IMR-90 (cell line): ENCODE data around the gene DLEU7. TPM values are rescaled to one million over a fixed set of nuclear protein-coding genes. Genes with fewer than 3 reads are reported as not detected.

Source experiments
- ATAC-seq: fragments of 200-7000 bp; cut with Tn5 transposase; 2 replicates; pipeline ENCODE4 v1.9.1; 2020; ENCODE audit warnings: low read depth, mild to moderate bottlenecking, moderate library complexity
- BruUV-seq: library from RNA; stranded (reverse); fragments of 400-500 nt; replicated peaks from 2 replicates; lab custom pipeline; 2021; lab: Mats Ljungman, UMichigan
- CTCF ChIA-PET: fragments of 300-600 bp; formaldehyde crosslinking; extraction: SDS; loops from one replicate; lab custom pipeline; 2021; ENCODE audit warnings: antibody characterized with exemption; lab: Yijun Ruan, JAX
- POLR2A ChIA-PET: fragments of 300-600 bp; sonication (Branson Sonifier 250); formaldehyde crosslinking; loops from one replicate; lab custom pipeline; 2022; ENCODE audit warnings: antibody characterized with exemption; ENCODE audit not compliant: unreplicated experiment; lab: Charles Lee
- DNase-seq: peaks from one replicate; pipeline ENCODE4 v3.0.0; 2013
- H2AFZ ChIP-seq: replicated peaks from 2 replicates; pipeline ENCODE3; 2013; ENCODE audit warnings: low read length, mild to moderate bottlenecking; ENCODE audit not compliant: poor library complexity
- H2AK5ac ChIP-seq: 2 replicates; pipeline ENCODE4 v1.6.1; 2013; ENCODE audit warnings: low read depth, low read length, inconsistent platforms
- H2AK9ac ChIP-seq: replicated peaks from 2 replicates; pipeline ENCODE3; 2013; ENCODE audit warnings: mild to moderate bottlenecking, low read depth, low read length, moderate library complexity; ENCODE audit not compliant: poor library complexity
- H2BK120ac ChIP-seq: 2 replicates; pipeline ENCODE4 v1.6.1; 2013; ENCODE audit warnings: low read depth, low read length, inconsistent platforms
- H2BK15ac ChIP-seq: 3 replicates; pipeline ENCODE4 v1.6.1; 2013; ENCODE audit warnings: low read depth, low read length, inconsistent platforms
- H2BK20ac ChIP-seq: 2 replicates; pipeline ENCODE4 v1.6.1; 2013; ENCODE audit warnings: low read depth, mild to moderate bottlenecking, inconsistent platforms, low read length, moderate library complexity
- H2BK5ac ChIP-seq: 2 replicates; pipeline ENCODE4 v1.6.1; 2013; ENCODE audit warnings: mild to moderate bottlenecking, low read depth, low read length, inconsistent platforms; ENCODE audit not compliant: poor library complexity, severe bottlenecking
- H3K14ac ChIP-seq: replicated peaks from 2 replicates; pipeline ENCODE4 v1.6.1; 2013; ENCODE audit warnings: low read depth, low read length, inconsistent platforms
- H3K18ac ChIP-seq: 2 replicates; pipeline ENCODE4 v1.6.1; 2013; ENCODE audit warnings: low read depth, low read length, control low read depth
- H3K23ac ChIP-seq: 2 replicates; pipeline ENCODE4 v1.6.1; 2013; ENCODE audit warnings: low read depth, low read length, inconsistent platforms
- H3K27ac ChIP-seq: 2 replicates; pipeline ENCODE4 v1.5.1; 2013; ENCODE audit warnings: mild to moderate bottlenecking, control low read depth, low read length; ENCODE audit not compliant: insufficient read depth
- H3K27me3 ChIP-seq: 2 replicates; pipeline ENCODE4 v1.6.1; 2013; ENCODE audit warnings: low read length; ENCODE audit not compliant: control insufficient read depth, insufficient read depth
- H3K36me3 ChIP-seq: 2 replicates; pipeline ENCODE4 v1.6.1; 2013; ENCODE audit warnings: low read length, mixed read lengths; ENCODE audit not compliant: control insufficient read depth, insufficient read depth
- H3K4ac ChIP-seq: 2 replicates; pipeline ENCODE4 v1.6.1; 2013; ENCODE audit warnings: low read depth, low read length, inconsistent platforms
- H3K4me1 ChIP-seq: 2 replicates; pipeline ENCODE4 v1.6.1; 2013; ENCODE audit warnings: low read length, mixed read lengths; ENCODE audit not compliant: control insufficient read depth, insufficient read depth
- H3K4me2 ChIP-seq: 2 replicates; pipeline ENCODE4 v1.6.1; 2013; ENCODE audit warnings: low read depth, mild to moderate bottlenecking, control low read depth, low read length, moderate library complexity
- H3K4me3 ChIP-seq: 2 replicates; pipeline ENCODE4 v1.5.1; 2013; ENCODE audit warnings: low read depth, mild to moderate bottlenecking, control low read depth, low read length, moderate library complexity; ENCODE audit not compliant: insufficient read depth
- H3K56ac ChIP-seq: 2 replicates; pipeline ENCODE4 v1.6.1; 2013; ENCODE audit warnings: low read length, inconsistent platforms; ENCODE audit not compliant: insufficient read depth; ENCODE audit errors: extremely low read depth
- H3K79me1 ChIP-seq, 2 experiments: 2 replicates each; pipeline ENCODE4 v1.6.1; 2013; ENCODE audit warnings: low read length in 2 of 2, inconsistent platforms in 1 of 2, low read depth in 1 of 2
- H3K9ac ChIP-seq: 2 replicates; pipeline ENCODE4 v1.6.1; 2013; ENCODE audit warnings: low read depth, low read length, control low read depth
- H3K9me1 ChIP-seq: 2 replicates; pipeline ENCODE4 v1.6.1; 2013; ENCODE audit warnings: low read length, inconsistent platforms; ENCODE audit not compliant: insufficient read depth
- H3K9me3 ChIP-seq: 2 replicates; pipeline ENCODE4 v1.6.1; 2013; ENCODE audit warnings: low read length; ENCODE audit not compliant: control insufficient read depth, insufficient read depth
- H4K20me1 ChIP-seq: 2 replicates; pipeline ENCODE4 v1.6.1; 2013; ENCODE audit warnings: low read length, inconsistent platforms; ENCODE audit not compliant: insufficient read depth
- H4K5ac ChIP-seq: 2 replicates; pipeline ENCODE4 v1.6.1; 2013; ENCODE audit warnings: mild to moderate bottlenecking, low read depth, low read length, control low read depth
- H4K8ac ChIP-seq, 2 experiments: 2 replicates each; pipeline ENCODE4 v1.6.1; 2013; ENCODE audit warnings: low read depth in 2 of 2, low read length in 2 of 2, control low read depth in 1 of 2, inconsistent platforms in 1 of 2
- H4K91ac ChIP-seq: 2 replicates; pipeline ENCODE4 v1.6.1; 2013; ENCODE audit warnings: low read depth, low read length, inconsistent platforms; ENCODE audit not compliant: insufficient read depth
- CEBPB ChIP-seq: IDR thresholded peaks from 2 replicates; pipeline ENCODE4 v1.6.1; 2012; ENCODE audit warnings: low read depth, low read length, improper control_type of control experiment
- CHD1 ChIP-seq: IDR thresholded peaks from 2 replicates; pipeline ENCODE4 v1.6.1; 2012; ENCODE audit warnings: low read depth, low read length, improper control_type of control experiment
- FOS ChIP-seq: fragments of 150-350 bp; IDR thresholded peaks from 2 replicates; pipeline ENCODE4 v1.6.1; 2016; ENCODE audit warnings: low read depth, low read length
- MAZ ChIP-seq: IDR thresholded peaks from 2 replicates; pipeline ENCODE4 v1.6.1; 2012; ENCODE audit warnings: low read depth, mild to moderate bottlenecking, low read length, improper control_type of control experiment, moderate library complexity, borderline replicate concordance
- POLR2A ChIP-seq: IDR thresholded peaks from 2 replicates; pipeline ENCODE4 v1.6.1; 2012; ENCODE audit warnings: mild to moderate bottlenecking, low read depth, low read length
- RCOR1 ChIP-seq: IDR thresholded peaks from 2 replicates; pipeline ENCODE4 v1.6.1; 2012; ENCODE audit warnings: mild to moderate bottlenecking, low read length, improper control_type of control experiment; ENCODE audit not compliant: insufficient replicate concordance
- USF2 ChIP-seq: fragments of 150-350 bp; IDR thresholded peaks from 2 replicates; pipeline ENCODE4 v1.6.1; 2017; ENCODE audit warnings: mild to moderate bottlenecking, antibody characterized with exemption, low read length, low read depth
- WGBS, 2 experiments: methylation state at CpG; one replicate each; pipeline versions ENCODE4 v1.1.5 to v1.1.7; 2013; ENCODE audit warnings: missing lambda C conversion rate in 2 of 2; ENCODE audit not compliant: insufficient read length in 1 of 2; ENCODE audit errors: extremely low coverage in 2 of 2; 5-methylcytosine and 5-hydroxymethylcytosine counted together
- dilution Hi-C: fragments of 300-500 bp; cut with HindIII; formaldehyde crosslinking; loops from one replicate; pipeline ENCODE4 v1.14.3; 2018; ENCODE audit warnings: low sequenced_read_pairs; ENCODE audit not compliant: unreplicated experiment
- in situ Hi-C: fragments of 300-500 bp; cut with MboI; formaldehyde crosslinking; loops from 3 replicates; pipeline ENCODE4 v1.14.3; 2019; ENCODE audit warnings: low sequenced_read_pairs, inconsistent platforms, mixed read lengths
- intact Hi-C: fragments of 100-400 bp; cut with micrococcal nuclease; formaldehyde crosslinking; loops from 2 replicates; pipeline ENCODE4 v1.10.0; 2022
- polyA plus RNA-seq, 3 experiments: library from polyadenylated mRNA; depleted of rRNA; stranded (reverse); fragments of >200 nt; gene quantifications; 2 replicates each; pipeline ENCODE4 v1.2.3, GENCODE V29; 2012; ENCODE audit warnings: low replicate concordance in 1 of 3
- total RNA-seq: library from RNA; depleted of rRNA; stranded (reverse); fragments of >200 nt; gene quantifications from 2 replicates; pipeline ENCODE4 v1.2.3, GENCODE V29; 2012
- TF ChIP-seq, protein P1 (sequence below): fragments of 150-350 bp; IDR thresholded peaks from 2 replicates; pipeline ENCODE4 v1.6.1; 2016; ENCODE audit warnings: low read depth, mild to moderate bottlenecking, low read length, moderate library complexity, borderline replicate concordance
- TF ChIP-seq, protein P2 (sequence below): conservative IDR thresholded peaks from 2 replicates; pipeline ENCODE4 v1.5.1; 2012; ENCODE audit warnings: mild to moderate bottlenecking, low read depth, low read length, improper control_type of control experiment

DLEU7 gene
- total and polyA plus RNA-seq, 2 of the 4 experiments (the other 2 are of a cell fraction) = not detected

DNA sequence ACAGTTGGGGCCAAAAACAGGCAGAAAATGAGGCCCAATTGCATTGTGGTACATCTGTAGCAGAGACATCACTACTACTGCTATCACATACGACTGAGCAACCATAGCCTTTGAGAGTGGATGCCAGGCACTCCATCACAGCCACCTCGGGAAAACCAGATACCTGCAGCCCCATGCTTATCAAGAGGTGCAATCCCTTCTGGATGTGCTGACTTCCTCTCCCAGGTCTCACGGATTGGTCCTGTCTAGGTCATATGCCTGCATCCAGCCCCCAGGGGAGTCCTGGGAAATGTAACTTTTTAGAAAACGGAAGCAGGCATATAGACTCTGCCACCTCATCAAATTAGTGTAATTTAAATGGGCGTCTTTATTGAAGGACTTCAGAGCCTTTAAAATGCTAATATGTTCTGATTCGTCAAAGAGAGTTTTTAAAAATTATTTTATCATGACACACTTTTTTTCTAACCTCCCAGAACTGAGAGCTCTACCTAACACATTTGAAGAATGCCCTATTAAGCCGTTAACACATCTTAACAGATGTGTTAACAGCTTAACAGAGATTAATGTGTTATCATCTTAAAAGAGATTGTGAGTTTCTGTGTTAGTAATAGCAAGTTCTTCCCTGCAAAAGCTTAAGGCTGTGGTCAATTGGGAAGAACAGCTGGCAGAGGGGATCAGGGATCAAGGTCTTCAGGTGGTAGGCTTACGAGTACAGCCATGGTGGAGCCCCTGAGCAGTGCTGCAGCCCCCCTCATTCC is 63.9 kb downstream of the DLEU7 start:
- H2BK20ac ChIP-seq = no peak overlapping the region
- dilution Hi-C loops = no loop called here
- H3K18ac ChIP-seq = no peak overlapping the region
- no peak overlapping the region for H4K8ac ChIP-seq
- no peaks in the 10 kb centered on the region for H3K9me1 ChIP-seq
- H3K79me1 ChIP-seq = no peaks in the 10 kb centered on the region
- H2AFZ ChIP-seq = no peak overlapping the region
- no peak overlapping the region for H3K27ac ChIP-seq
- no peak overlapping the region for H4K5ac ChIP-seq
- H3K27me3 ChIP-seq = peaks cover 29% of the 10 kb centered on the region
- no peak overlapping the region for H2BK5ac ChIP-seq
- H3K36me3 ChIP-seq = no peaks in the 10 kb centered on the region
- no peak overlapping the region for H3K56ac ChIP-seq
- DNase-seq = no peak
- TF ChIP-seq, protein P1, sequence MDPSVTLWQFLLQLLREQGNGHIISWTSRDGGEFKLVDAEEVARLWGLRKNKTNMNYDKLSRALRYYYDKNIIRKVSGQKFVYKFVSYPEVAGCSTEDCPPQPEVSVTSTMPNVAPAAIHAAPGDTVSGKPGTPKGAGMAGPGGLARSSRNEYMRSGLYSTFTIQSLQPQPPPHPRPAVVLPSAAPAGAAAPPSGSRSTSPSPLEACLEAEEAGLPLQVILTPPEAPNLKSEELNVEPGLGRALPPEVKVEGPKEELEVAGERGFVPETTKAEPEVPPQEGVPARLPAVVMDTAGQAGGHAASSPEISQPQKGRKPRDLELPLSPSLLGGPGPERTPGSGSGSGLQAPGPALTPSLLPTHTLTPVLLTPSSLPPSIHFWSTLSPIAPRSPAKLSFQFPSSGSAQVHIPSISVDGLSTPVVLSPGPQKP = no peak
- no peak for TF ChIP-seq RCOR1
- TF ChIP-seq MAZ = no peak
- no peak for TF ChIP-seq USF2
- TF ChIP-seq CHD1 = no peak
- no peak for TF ChIP-seq CEBPB
- TF ChIP-seq, protein P2, sequence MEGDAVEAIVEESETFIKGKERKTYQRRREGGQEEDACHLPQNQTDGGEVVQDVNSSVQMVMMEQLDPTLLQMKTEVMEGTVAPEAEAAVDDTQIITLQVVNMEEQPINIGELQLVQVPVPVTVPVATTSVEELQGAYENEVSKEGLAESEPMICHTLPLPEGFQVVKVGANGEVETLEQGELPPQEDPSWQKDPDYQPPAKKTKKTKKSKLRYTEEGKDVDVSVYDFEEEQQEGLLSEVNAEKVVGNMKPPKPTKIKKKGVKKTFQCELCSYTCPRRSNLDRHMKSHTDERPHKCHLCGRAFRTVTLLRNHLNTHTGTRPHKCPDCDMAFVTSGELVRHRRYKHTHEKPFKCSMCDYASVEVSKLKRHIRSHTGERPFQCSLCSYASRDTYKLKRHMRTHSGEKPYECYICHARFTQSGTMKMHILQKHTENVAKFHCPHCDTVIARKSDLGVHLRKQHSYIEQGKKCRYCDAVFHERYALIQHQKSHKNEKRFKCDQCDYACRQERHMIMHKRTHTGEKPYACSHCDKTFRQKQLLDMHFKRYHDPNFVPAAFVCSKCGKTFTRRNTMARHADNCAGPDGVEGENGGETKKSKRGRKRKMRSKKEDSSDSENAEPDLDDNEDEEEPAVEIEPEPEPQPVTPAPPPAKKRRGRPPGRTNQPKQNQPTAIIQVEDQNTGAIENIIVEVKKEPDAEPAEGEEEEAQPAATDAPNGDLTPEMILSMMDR = no peak
- no peak for TF ChIP-seq POLR2A
- TF ChIP-seq FOS = no peak
- ChIA-PET POLR2A (no interaction called here), CTCF (interaction anchor here (0.5 to 0.7 kb wide), 2 partner anchors 26 to 925 kb away, joined by 3 to 5 read pairs; no protein-coding TSS in a partner anchor)
- no peak overlapping the region for H3K9ac ChIP-seq
- H3K14ac ChIP-seq = no peak overlapping the region
- H3K4me1 ChIP-seq = no peaks in the 10 kb centered on the region
- H3K4me2 ChIP-seq = no peak overlapping the region
- H2AK5ac ChIP-seq = no peak overlapping the region
- ATAC-seq = no peak
- no peak overlapping the region for H4K91ac ChIP-seq
- intact Hi-C loops = no loop called here
- no peak overlapping the region for H3K4me3 ChIP-seq
- WGBS, 2 experiments = 40% methylated on average over 1 of the region's 8 CpGs; no CpG with 5 or more reads in 1 of the 2 experiments
- H2AK9ac ChIP-seq = no peak overlapping the region
- H3K23ac ChIP-seq = no peak overlapping the region
- no peak overlapping the region for H2BK120ac ChIP-seq
- no peak overlapping the region for H3K4ac ChIP-seq
- no TSS peak for BruUV-seq
- H4K20me1 ChIP-seq = no peaks in the 10 kb centered on the region
- no peaks in the 10 kb centered on the region for H3K9me3 ChIP-seq
- in situ Hi-C loops = no loop called here
- no peak overlapping the region for H2BK15ac ChIP-seq
